Sigmoid colon (tissue), 7 donors: ENCODE data around the gene TMEM219. TPM values are rescaled to one million over a fixed set of nuclear protein-coding genes. Genes with fewer than 3 reads are reported as not detected.

Experiments used
- DNase-seq: peaks from one replicate; pipeline ENCODE4 v3.0.0-alpha.2; 2019
- H3K27ac ChIP-seq, 4 donors: fragments of 200-600 bp; sonication (generic); one replicate each; pipeline ENCODE4 v1.5.1; 2016 to 2019; ENCODE audit warnings: mild to moderate bottlenecking in 1 of 4
- H3K27me3 ChIP-seq, 3 donors: fragments of 200-600 bp; sonication (generic); one replicate each; pipeline ENCODE4 v1.5.1; 2019; ENCODE audit warnings: mild to moderate bottlenecking in 1 of 3
- H3K36me3 ChIP-seq, 4 donors: fragments of 200-600 bp; sonication (generic); one replicate each; pipeline ENCODE4 v1.5.1; 2016 to 2019
- H3K4me1 ChIP-seq, 4 donors: fragments of 200-600 bp; sonication (generic); one replicate each; pipeline ENCODE4 v1.5.1; 2017 to 2019
- H3K4me3 ChIP-seq, 4 donors: fragments of 200-600 bp; sonication (generic); one replicate each; pipeline ENCODE4 v1.5.1; 2017 to 2019; ENCODE audit warnings: mild to moderate bottlenecking in 2 of 4, moderate library complexity in 1 of 4
- H3K9me3 ChIP-seq, 4 donors: fragments of 200-600 bp in 3 of 4; sonication (generic) in 3 of 4; one replicate each; pipeline versions ENCODE4 v1.5.1 to v1.6.1; 2013 to 2019
- EP300 ChIP-seq, 4 donors: sonication (generic); formaldehyde crosslinking; IDR thresholded peaks; one replicate each; pipeline ENCODE4 v1.6.1; 2017; ENCODE audit warnings: antibody characterized with exemption in 4 of 4
- POLR2A ChIP-seq, 2 donors: fragments of 450-650 bp; IDR thresholded peaks; one replicate each; pipeline ENCODE4 v1.6.1; 2016; ENCODE audit warnings: antibody characterized with exemption in 2 of 2, mild to moderate bottlenecking in 2 of 2, moderate library complexity in 2 of 2
- POLR2AphosphoS5 ChIP-seq, 4 donors: sonication (generic); formaldehyde crosslinking; IDR thresholded peaks; one replicate each; pipeline ENCODE4 v1.6.1; 2017; ENCODE audit warnings: antibody characterized with exemption in 4 of 4
- WGBS, 2 donors: extraction: QIAGEN DNeasy Blood & Tissue Kit; methylation state at CpG; one replicate each; pipeline ENCODE4 v1.1.7; 2013; 5-methylcytosine and 5-hydroxymethylcytosine counted together
- intact Hi-C: fragments of 100-400 bp; cut with DNase I; formaldehyde crosslinking; loops from one replicate; pipeline ENCODE4 v1.15.1; 2023
- polyA plus RNA-seq, 3 donors: library from polyadenylated mRNA; stranded (reverse); fragments of 200-250 nt; gene quantifications; one replicate each; pipeline ENCODE4 v1.2.3, GENCODE V29; 2013
- total RNA-seq, 4 donors: library from RNA; depleted of rRNA; stranded (reverse); fragments of >200 nt; gene quantifications; one replicate each; pipeline ENCODE4 v1.1.0, GENCODE V29; 2016
- TF ChIP-seq, protein P1 (sequence below), 4 experiments: fragments of 450-650 bp in 3 of 4; fragments of 200-600 bp in 1 of 4; IDR thresholded peaks; one replicate each; pipeline ENCODE4 v1.5.1; 2016 to 2019; ENCODE audit warnings: antibody characterized with exemption in 4 of 4, mild to moderate bottlenecking in 3 of 4, moderate library complexity in 2 of 4
- donor health status: healthy with polysubstance abuse.
- donor health status: Bipolar disorder and iron deficiency.
- donor health status: healthy.

Gene TMEM219
- total and polyA plus RNA-seq, 7 donors: 103 to 314 (median 136) TPM

DNA sequence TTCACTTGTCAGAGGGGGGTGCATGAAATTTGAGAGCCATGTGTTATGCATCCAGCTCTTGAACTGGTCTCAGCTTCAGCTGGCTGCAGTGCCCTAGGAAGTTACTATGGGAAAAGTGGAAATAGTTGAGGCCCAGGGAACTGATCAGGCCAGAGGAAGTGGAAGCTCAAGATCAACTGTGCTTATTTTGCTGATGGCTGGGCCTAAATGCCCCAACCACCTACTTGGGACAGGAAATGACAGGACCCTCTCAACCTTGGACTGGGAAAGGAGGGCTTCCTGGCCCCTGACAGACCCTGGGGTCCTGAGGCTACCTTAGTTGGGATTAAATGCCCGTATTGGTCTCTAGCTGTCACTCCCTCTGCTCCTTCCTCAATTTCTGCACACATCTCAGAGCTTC is 10.6 kb downstream of the TMEM219 start:
- Histone ChIP-seq H3K4me1 (peaks cover 0 to 34% (median 31%) of the 10 kb centered on the region in 4 donors), H3K9me3 (no peaks in the 10 kb centered on the region), H3K36me3 (peaks cover 10 to 40% (median 12%) of the 10 kb centered on the region in 4 donors), H3K27me3 (no peaks in the 10 kb centered on the region), H3K4me3 (no peak overlapping the region), H3K27ac (peak overlapping the region in 1 of 4 donors; percentile 91)
- no peak for TF ChIP-seq POLR2A (IDR thresholded peaks at IDR 0.05)
- no peak for TF ChIP-seq EP300 (IDR thresholded peaks at IDR 0.05)
- TF ChIP-seq, protein P1, sequence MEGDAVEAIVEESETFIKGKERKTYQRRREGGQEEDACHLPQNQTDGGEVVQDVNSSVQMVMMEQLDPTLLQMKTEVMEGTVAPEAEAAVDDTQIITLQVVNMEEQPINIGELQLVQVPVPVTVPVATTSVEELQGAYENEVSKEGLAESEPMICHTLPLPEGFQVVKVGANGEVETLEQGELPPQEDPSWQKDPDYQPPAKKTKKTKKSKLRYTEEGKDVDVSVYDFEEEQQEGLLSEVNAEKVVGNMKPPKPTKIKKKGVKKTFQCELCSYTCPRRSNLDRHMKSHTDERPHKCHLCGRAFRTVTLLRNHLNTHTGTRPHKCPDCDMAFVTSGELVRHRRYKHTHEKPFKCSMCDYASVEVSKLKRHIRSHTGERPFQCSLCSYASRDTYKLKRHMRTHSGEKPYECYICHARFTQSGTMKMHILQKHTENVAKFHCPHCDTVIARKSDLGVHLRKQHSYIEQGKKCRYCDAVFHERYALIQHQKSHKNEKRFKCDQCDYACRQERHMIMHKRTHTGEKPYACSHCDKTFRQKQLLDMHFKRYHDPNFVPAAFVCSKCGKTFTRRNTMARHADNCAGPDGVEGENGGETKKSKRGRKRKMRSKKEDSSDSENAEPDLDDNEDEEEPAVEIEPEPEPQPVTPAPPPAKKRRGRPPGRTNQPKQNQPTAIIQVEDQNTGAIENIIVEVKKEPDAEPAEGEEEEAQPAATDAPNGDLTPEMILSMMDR (IDR thresholded peaks at IDR 0.05): no peak
- TF ChIP-seq POLR2AphosphoS5 (IDR thresholded peaks at IDR 0.05): no peak
- intact Hi-C loops: loop anchor here (5.0 kb wide), 1 partner anchor 155 kb away; the partner anchor contains the start of gene PAGR1
- 91 to 93% methylated on average over 1 of the region's 1 CpG for WGBS, 2 donors
- DNase-seq: no peak

GRCh38 chr16:29972992-29973383 is 11.1 kb downstream of the TMEM219 start:
- H3K9me3 ChIP-seq: no peaks in the 10 kb centered on the region
- TF ChIP-seq POLR2AphosphoS5 (IDR thresholded peaks at IDR 0.05): no peak
- no peak for TF ChIP-seq POLR2A (IDR thresholded peaks at IDR 0.05)
- TF ChIP-seq, protein P1 (IDR thresholded peaks at IDR 0.05): no peak
- TF ChIP-seq EP300 (IDR thresholded peaks at IDR 0.05): no peak
- 72 to 75% methylated on average over 6 of the region's 6 CpGs for WGBS, 2 donors
- peak overlapping the region in 2 of 4 donors; percentile 82 to 86 for H3K4me3 ChIP-seq
- intact Hi-C loops: loop anchor here (1.0 to 5.0 kb wide), 2 partner anchors 22 to 156 kb away; partner anchors contain the start of genes HIRIP3 and PAGR1
- no peak for DNase-seq
- peaks cover 0 to 34% (median 31%) of the 10 kb centered on the region in 4 donors for H3K4me1 ChIP-seq
- H3K27ac ChIP-seq: peak overlapping the region; percentile 91 to 93 (median 92)
- H3K27me3 ChIP-seq: no peaks in the 10 kb centered on the region
- peaks cover 10 to 41% (median 13%) of the 10 kb centered on the region in 4 donors for H3K36me3 ChIP-seq

DNA sequence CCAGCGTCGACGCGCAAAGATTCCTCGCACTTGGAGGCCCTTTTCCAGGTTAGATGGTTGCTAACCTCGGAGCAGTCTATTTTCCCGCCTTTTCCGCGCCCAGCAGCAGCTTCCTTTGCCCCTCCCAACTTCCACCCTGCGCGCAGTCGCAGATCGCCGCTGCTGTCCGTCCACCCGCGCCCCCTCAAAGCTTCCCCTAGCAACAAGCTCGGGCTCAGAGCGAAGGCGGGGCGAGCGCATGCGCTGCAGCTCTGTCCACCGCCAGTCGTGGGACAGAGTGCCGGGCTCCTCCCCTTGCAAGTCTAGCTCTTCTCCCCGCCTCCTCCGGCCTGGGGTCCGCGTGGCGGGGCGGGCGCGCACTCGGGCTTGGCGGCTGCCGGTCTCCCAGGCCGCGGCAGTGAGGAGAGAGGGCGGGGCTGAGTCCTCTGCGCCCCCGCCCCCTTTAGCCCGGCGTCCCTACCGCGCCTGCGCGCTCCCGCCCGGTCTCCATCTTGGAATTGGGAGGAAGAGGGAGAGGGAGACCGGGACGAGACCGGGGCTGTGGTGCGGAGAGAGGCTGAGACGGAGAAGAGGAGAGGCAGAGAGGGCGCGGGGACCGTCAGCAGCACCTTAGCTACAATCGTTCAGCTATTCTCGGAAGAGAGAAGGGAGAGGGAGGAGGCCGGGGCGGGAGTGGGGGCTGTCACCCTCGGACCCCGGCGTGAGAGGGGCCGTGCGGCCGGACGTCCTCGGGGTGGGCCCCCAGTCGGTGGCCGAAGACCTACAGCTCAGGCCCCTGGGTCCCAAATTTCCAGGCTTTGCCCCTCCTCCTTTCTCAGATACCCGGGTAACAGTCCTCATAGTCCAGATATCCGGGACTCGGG is 11.7 kb downstream of the TMEM219 start, which contains the start of gene TAOK2:
Gene TAOK2 (plus strand): TSS at position 485 of the 863 bp plus-strand sequence. CDS start 3,905 bp downstream, outside the sequence.
- peak; percentile 100 for DNase-seq
- Histone ChIP-seq H3K4me1 (peaks cover 0 to 34% (median 31%) of the 10 kb centered on the region in 4 donors), H3K27ac (peak within 1 kb of the TSS; percentile 91 to 93 (median 92)), H3K36me3 (peaks cover 12 to 41% (median 14%) of the 10 kb centered on the region in 4 donors), H3K9me3 (no peaks in the 10 kb centered on the region), H3K4me3 (peak within 1 kb of the TSS; percentile 81 to 86 (median 84)), H3K27me3 (no peaks in the 10 kb centered on the region)
- TF ChIP-seq POLR2AphosphoS5 (IDR thresholded peaks at IDR 0.05) (peak; percentile 90 to 96 (median 94)), EP300 (IDR thresholded peaks at IDR 0.05) (no peak), POLR2A (IDR thresholded peaks at IDR 0.05) (peak; percentile 87)
- 4 to 6% methylated on average over 75 of the region's 75 CpGs for WGBS, 2 donors
- intact Hi-C loops: loop anchor here (1.0 to 5.0 kb wide), 2 partner anchors 22 to 156 kb away; partner anchors contain the start of genes HIRIP3 and PAGR1

- H3K27me3 ChIP-seq: no peaks in the 10 kb centered on the region
- WGBS, 2 donors: 2 to 3% methylated on average over 31 of the region's 31 CpGs
- TF ChIP-seq EP300 (IDR thresholded peaks at IDR 0.05): no peak
- no peak for TF ChIP-seq POLR2A (IDR thresholded peaks at IDR 0.05)
- peak; percentile 13 to 50 (median 31) for TF ChIP-seq POLR2AphosphoS5 (IDR thresholded peaks at IDR 0.05)
- TF ChIP-seq, protein P1 (IDR thresholded peaks at IDR 0.05): no peak
- peaks cover 0 to 34% (median 31%) of the 10 kb centered on the region in 4 donors for H3K4me1 ChIP-seq
- peak overlapping the region; percentile 81 to 86 (median 84) for H3K4me3 ChIP-seq
- peak overlapping the region; percentile 91 to 93 (median 92) for H3K27ac ChIP-seq
- intact Hi-C loops: loop anchor here (5.0 kb wide), 1 partner anchor 157 kb away; the partner anchor contains the start of gene PAGR1
- no peak for DNase-seq
- H3K9me3 ChIP-seq: no peaks in the 10 kb centered on the region
- peaks cover 16 to 41% (median 20%) of the 10 kb centered on the region in 4 donors for H3K36me3 ChIP-seq
These were observed 12.6 kb downstream of the TMEM219 start for GRCh38 chr16:29974291-29975133.
